Mesenchymal stem cell (in vitro differentiated cells and primary cell): Measurements from ENCODE around the gene C16orf86.

ENCODE experiments used
- DNase-seq: peaks from one replicate; pipeline ENCODE4 v3.0.0-alpha.2; 2013
- H2AFZ ChIP-seq: one replicate; pipeline ENCODE4 v1.6.1; 2013; ENCODE audit warnings: low read depth, mild to moderate bottlenecking, control low read depth, inconsistent platforms, low read length, moderate library complexity
- H2AK5ac ChIP-seq: 2 replicates; pipeline ENCODE4 v1.6.1; 2013; ENCODE audit warnings: low read length, moderate library complexity, mild to moderate bottlenecking, inconsistent platforms; ENCODE audit not compliant: severe bottlenecking
- H2BK120ac ChIP-seq: one replicate; pipeline ENCODE4 v1.6.1; 2013; ENCODE audit warnings: low read depth, mild to moderate bottlenecking, inconsistent platforms, low read length, moderate library complexity
- H2BK12ac ChIP-seq, 2 experiments: one replicate each; pipeline ENCODE4 v1.6.1; 2013; ENCODE audit warnings: inconsistent platforms in 2 of 2, low read length in 2 of 2, mild to moderate bottlenecking in 2 of 2, moderate library complexity in 2 of 2, control low read depth in 1 of 2
- H2BK15ac ChIP-seq: one replicate; pipeline ENCODE4 v1.6.1; 2013; ENCODE audit warnings: mild to moderate bottlenecking, low read depth, inconsistent platforms; ENCODE audit not compliant: poor library complexity, severe bottlenecking
- H2BK5ac ChIP-seq: 2 replicates; pipeline ENCODE4 v1.6.1; 2013; ENCODE audit warnings: low read depth, mild to moderate bottlenecking, low read length, control low read depth, inconsistent platforms; ENCODE audit not compliant: poor library complexity, severe bottlenecking
- H3K14ac ChIP-seq, 2 experiments: one replicate each; pipeline ENCODE4 v1.6.1; 2013; ENCODE audit warnings: inconsistent platforms in 2 of 2, low read length in 2 of 2, control low read depth in 1 of 2, mild to moderate bottlenecking in 1 of 2, moderate library complexity in 1 of 2
- H3K18ac ChIP-seq, 2 experiments: one replicate each; pipeline ENCODE4 v1.6.1; 2013; ENCODE audit warnings: inconsistent platforms in 2 of 2, low read length in 2 of 2, control low read depth in 1 of 2, low read depth in 1 of 2, mild to moderate bottlenecking in 1 of 2
- H3K23ac ChIP-seq, 2 experiments: one replicate each; pipeline ENCODE4 v1.6.1; 2013; ENCODE audit warnings: inconsistent platforms in 2 of 2, low read length in 2 of 2, mild to moderate bottlenecking in 2 of 2, moderate library complexity in 2 of 2, control low read depth in 1 of 2
- H3K27ac ChIP-seq: 2 replicates; pipeline ENCODE4 v1.5.1; 2013; ENCODE audit warnings: mild to moderate bottlenecking, moderate library complexity, low read length, control low read depth, inconsistent platforms; ENCODE audit not compliant: poor library complexity, severe bottlenecking
- H3K27me3 ChIP-seq, 2 experiments: 2 replicates each; pipeline versions ENCODE4 v1.6.1 to v1.7.0; 2013; ENCODE audit warnings: low read length in 2 of 2, mild to moderate bottlenecking in 2 of 2, moderate library complexity in 2 of 2, control low read depth in 1 of 2, inconsistent platforms in 1 of 2; ENCODE audit not compliant: control insufficient read depth in 1 of 2, insufficient read depth in 1 of 2
- H3K36me3 ChIP-seq, 2 experiments: 2 replicates each; pipeline versions ENCODE4 v1.6.1 to v1.7.0; 2013; ENCODE audit warnings: low read length in 2 of 2, control low read depth in 1 of 2, inconsistent platforms in 1 of 2, low read depth in 1 of 2, mild to moderate bottlenecking in 1 of 2; ENCODE audit not compliant: insufficient read depth in 2 of 2, control insufficient read depth in 1 of 2
- H3K4ac ChIP-seq, 2 experiments: one replicate each; pipeline ENCODE4 v1.6.1; 2013; ENCODE audit warnings: inconsistent platforms in 2 of 2, low read length in 2 of 2, mild to moderate bottlenecking in 2 of 2, moderate library complexity in 2 of 2, control low read depth in 1 of 2, low read depth in 1 of 2
- H3K4me1 ChIP-seq: 2 replicates; pipeline ENCODE4 v1.6.1; 2013; ENCODE audit warnings: low read depth, low read length, control low read depth; ENCODE audit not compliant: control insufficient read depth, insufficient read depth
- H3K4me2 ChIP-seq: 2 replicates; pipeline ENCODE4 v1.6.1; 2013; ENCODE audit warnings: low read length, mild to moderate bottlenecking, inconsistent platforms; ENCODE audit not compliant: poor library complexity, severe bottlenecking
- H3K4me3 ChIP-seq, 2 experiments: 2 replicates each; pipeline versions ENCODE4 v1.5.1 to v1.7.0; 2013; ENCODE audit warnings: low read length in 2 of 2, mild to moderate bottlenecking in 2 of 2, control low read depth in 1 of 2, low read depth in 1 of 2; ENCODE audit not compliant: insufficient read depth in 1 of 2
- H3K79me1 ChIP-seq: replicated peaks from 2 replicates; pipeline ENCODE4 v1.6.1; 2013; ENCODE audit warnings: mild to moderate bottlenecking, control low read depth, low read length, inconsistent platforms; ENCODE audit not compliant: poor library complexity, severe bottlenecking
- H3K9ac ChIP-seq: 2 replicates; pipeline ENCODE4 v1.7.0; 2013; ENCODE audit warnings: mild to moderate bottlenecking, low read length, moderate library complexity
- H3K9me3 ChIP-seq: 2 replicates; pipeline ENCODE4 v1.7.0; 2013; ENCODE audit warnings: mild to moderate bottlenecking, low read length; ENCODE audit not compliant: control insufficient read depth
- H4K8ac ChIP-seq: one replicate; pipeline ENCODE4 v1.6.1; 2013; ENCODE audit warnings: inconsistent platforms, mild to moderate bottlenecking, low read length, moderate library complexity
- H4K91ac ChIP-seq: one replicate; pipeline ENCODE4 v1.6.1; 2013; ENCODE audit warnings: mild to moderate bottlenecking, low read length, inconsistent platforms
- WGBS: methylation state at CpG from one replicate; pipeline ENCODE4 v1.1.7; 2013; ENCODE audit warnings: mixed read lengths; 5-methylcytosine and 5-hydroxymethylcytosine counted together

The C16orf86 gene

GRCh38 chr16:67707210-67707609, 40.6 kb downstream of the C16orf86 start:
- peaks cover 16% of the 10 kb centered on the region for H3K79me1 ChIP-seq
- no peak overlapping the region for H3K4me3 ChIP-seq
- no peak overlapping the region for H3K23ac ChIP-seq
- H2BK120ac ChIP-seq = no peak overlapping the region
- H3K4me2 ChIP-seq = no peak overlapping the region
- H4K91ac ChIP-seq = no peak overlapping the region
- no peaks in the 10 kb centered on the region for H3K9me3 ChIP-seq
- H3K4me1 ChIP-seq = no peaks in the 10 kb centered on the region
- no peak overlapping the region for H4K8ac ChIP-seq
- no peak overlapping the region for H2BK12ac ChIP-seq
- peaks cover 0 to 4% of the 10 kb centered on the region in 2 experiments for H3K36me3 ChIP-seq
- WGBS = 100% methylated on average over 3 of the region's 4 CpGs
- no peak overlapping the region for H2AK5ac ChIP-seq
- H3K27me3 ChIP-seq = no peaks in the 10 kb centered on the region
- H3K14ac ChIP-seq = no peak overlapping the region
- no peak overlapping the region for H2AFZ ChIP-seq
- no peak overlapping the region for H2BK5ac ChIP-seq
- H3K27ac ChIP-seq = no peak overlapping the region
- no peak overlapping the region for H2BK15ac ChIP-seq
- no peak overlapping the region for H3K18ac ChIP-seq
- H3K4ac ChIP-seq = no peak overlapping the region
- no peak for DNase-seq
- no peak overlapping the region for H3K9ac ChIP-seq

DNA sequence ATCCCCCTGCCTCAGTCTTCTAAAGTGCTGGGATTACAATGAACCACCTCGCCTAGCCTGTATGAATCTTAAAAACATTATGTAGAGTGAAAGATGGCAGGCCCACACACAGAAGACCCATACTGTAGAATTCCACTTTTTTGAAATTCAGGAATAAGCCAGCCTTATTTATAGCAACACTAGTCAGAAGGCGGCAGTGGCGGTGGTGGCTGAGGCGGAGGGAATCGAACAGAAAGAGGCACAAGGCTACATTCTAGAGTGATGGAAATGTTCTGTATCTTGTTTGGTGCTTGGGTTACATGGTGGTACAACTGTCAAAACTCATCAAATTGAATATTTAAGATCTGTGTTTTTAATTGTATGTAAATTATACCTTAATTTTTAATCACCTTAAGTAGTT, 41.2 kb downstream of the C16orf86 start:
- no peak for DNase-seq
- WGBS = 98% methylated on average over 5 of the region's 5 CpGs
- H3K4me1 ChIP-seq = no peaks in the 10 kb centered on the region

GRCh38 chr16:67708368-67708771, 41.8 kb downstream of the C16orf86 start:
- no peak overlapping the region for H2BK120ac ChIP-seq
- peaks cover 0 to 4% of the 10 kb centered on the region in 2 experiments for H3K36me3 ChIP-seq
- H2BK5ac ChIP-seq = no peak overlapping the region
- no peak overlapping the region for H3K4ac ChIP-seq
- H3K27ac ChIP-seq = no peak overlapping the region
- peaks cover 19% of the 10 kb centered on the region for H3K79me1 ChIP-seq
- H2BK12ac ChIP-seq = no peak overlapping the region
- 79% methylated on average over 2 of the region's 2 CpGs for WGBS
- no peak overlapping the region for H3K4me2 ChIP-seq
- no peak overlapping the region for H4K91ac ChIP-seq
- no peak overlapping the region for H2AFZ ChIP-seq
- H3K23ac ChIP-seq = peak overlapping the region in 1 of 2 experiments; percentile 48
- H3K4me3 ChIP-seq = peak overlapping the region in 1 of 2 experiments; percentile 39
- H3K14ac ChIP-seq = no peak overlapping the region
- H3K27me3 ChIP-seq = no peaks in the 10 kb centered on the region
- H3K18ac ChIP-seq = no peak overlapping the region
- no peak overlapping the region for H4K8ac ChIP-seq
- no peak for DNase-seq
- H2BK15ac ChIP-seq = no peak overlapping the region
- no peak overlapping the region for H3K9ac ChIP-seq
- H3K9me3 ChIP-seq = no peaks in the 10 kb centered on the region
- no peaks in the 10 kb centered on the region for H3K4me1 ChIP-seq
- no peak overlapping the region for H2AK5ac ChIP-seq

More for the DNA sequence above, 41.2 kb downstream of the C16orf86 start:
- no peak overlapping the region for H3K27ac ChIP-seq
- no peak overlapping the region for H3K4me2 ChIP-seq
- no peak overlapping the region for H2BK12ac ChIP-seq
- H4K8ac ChIP-seq = no peak overlapping the region
- no peak overlapping the region for H2BK120ac ChIP-seq
- H2BK15ac ChIP-seq = no peak overlapping the region
- peaks cover 16% of the 10 kb centered on the region for H3K79me1 ChIP-seq
- H4K91ac ChIP-seq = no peak overlapping the region
- H3K36me3 ChIP-seq = peaks cover 0 to 4% of the 10 kb centered on the region in 2 experiments
- H2AFZ ChIP-seq = no peak overlapping the region
- no peak overlapping the region for H3K9ac ChIP-seq
- no peak overlapping the region for H3K23ac ChIP-seq
- H3K4me3 ChIP-seq = no peak overlapping the region
- H3K27me3 ChIP-seq = no peaks in the 10 kb centered on the region
- H3K14ac ChIP-seq = no peak overlapping the region
- H3K18ac ChIP-seq = no peak overlapping the region
- no peak overlapping the region for H3K4ac ChIP-seq
- no peak overlapping the region for H2AK5ac ChIP-seq
- H3K9me3 ChIP-seq = no peaks in the 10 kb centered on the region
- no peak overlapping the region for H2BK5ac ChIP-seq

GRCh38 chr16:67709050-67709449, 42.4 kb downstream of the C16orf86 start:
- no peak overlapping the region for H3K4me3 ChIP-seq
- H4K91ac ChIP-seq = no peak overlapping the region
- 100% methylated on average over 1 of the region's 1 CpG for WGBS
- no peak overlapping the region for H2AK5ac ChIP-seq
- H3K4me1 ChIP-seq = no peaks in the 10 kb centered on the region
- H3K23ac ChIP-seq = no peak overlapping the region
- no peak overlapping the region for H3K14ac ChIP-seq
- H3K9me3 ChIP-seq = no peaks in the 10 kb centered on the region
- H3K27me3 ChIP-seq = no peaks in the 10 kb centered on the region
- no peak for DNase-seq
- no peak overlapping the region for H3K4ac ChIP-seq
- H4K8ac ChIP-seq = no peak overlapping the region
- H3K79me1 ChIP-seq = peaks cover 22% of the 10 kb centered on the region
- H2BK12ac ChIP-seq = no peak overlapping the region
- no peak overlapping the region for H3K4me2 ChIP-seq
- no peak overlapping the region for H2AFZ ChIP-seq
- no peak overlapping the region for H3K9ac ChIP-seq
- H2BK5ac ChIP-seq = no peak overlapping the region
- H3K18ac ChIP-seq = no peak overlapping the region
- no peak overlapping the region for H3K27ac ChIP-seq
- H2BK120ac ChIP-seq = no peak overlapping the region
- peaks cover 0 to 4% of the 10 kb centered on the region in 2 experiments for H3K36me3 ChIP-seq
- no peak overlapping the region for H2BK15ac ChIP-seq
